Activated CD4-positive, alpha-beta T cell treated with anti-CD3 and anti-CD28 coated beads for 36 hours (primary cell): ENCODE data around the gene NUAK1. TPM values are rescaled to one million over a fixed set of nuclear protein-coding genes. Genes with fewer than 3 reads are reported as not detected.

Source experiments
- ATAC-seq: fragments of 200-7000 bp; cut with Tn5 transposase; one replicate; pipeline ENCODE4 v1.10.0; 2021; ENCODE audit warnings: mild to moderate bottlenecking, moderate library complexity
- CTCF ChIA-PET: fragments of 350-600 bp; sonication (Branson Sonifier 250); formaldehyde crosslinking; loops from one replicate; lab custom pipeline; 2021; ENCODE audit warnings: antibody characterized with exemption; lab: Charles Lee
- POLR2A ChIA-PET: fragments of 350-600 bp; sonication (Branson Sonifier 250); formaldehyde crosslinking; loops from one replicate; lab custom pipeline; 2021; ENCODE audit warnings: antibody characterized with exemption, inconsistent platforms; lab: Charles Lee
- DNase-seq: peaks from one replicate; pipeline ENCODE4 v3.0.0-alpha.2; 2020
- H3K27ac Mint-ChIP-seq: one replicate; pipeline ENCODE4 v1.8.0; 2021; ENCODE audit warnings: mixed read lengths
- H3K27me3 Mint-ChIP-seq: one replicate; pipeline ENCODE4 v1.8.0; 2021; ENCODE audit warnings: mixed read lengths
- H3K36me3 Mint-ChIP-seq: one replicate; pipeline ENCODE4 v1.8.0; 2021; ENCODE audit warnings: low read depth, mixed read lengths
- H3K4me1 Mint-ChIP-seq: one replicate; pipeline ENCODE4 v1.8.0; 2021; ENCODE audit warnings: mixed read lengths
- H3K4me3 Mint-ChIP-seq: one replicate; pipeline ENCODE4 v1.8.0; 2021; ENCODE audit warnings: mild to moderate bottlenecking, moderate library complexity, mixed read lengths
- H3K9me3 Mint-ChIP-seq: one replicate; pipeline ENCODE4 v1.8.0; 2021; ENCODE audit warnings: low read depth, mixed read lengths
- intact Hi-C, 2 experiments: fragments of 100-400 bp; cut with DNase I in 1 of 2; cut with micrococcal nuclease in 1 of 2; formaldehyde crosslinking; loops; one replicate each; pipeline versions ENCODE4 v1.14.2 to v1.15.1; 2022 to 2024; cut with DNase I, micrococcal nuclease
- total RNA-seq, 2 experiments: library from RNA; stranded (reverse); gene quantifications; one replicate each; pipeline ENCODE4 v1.2.3, GENCODE V29; 2021

The NUAK1 gene
- not detected for total RNA-seq

DNA sequence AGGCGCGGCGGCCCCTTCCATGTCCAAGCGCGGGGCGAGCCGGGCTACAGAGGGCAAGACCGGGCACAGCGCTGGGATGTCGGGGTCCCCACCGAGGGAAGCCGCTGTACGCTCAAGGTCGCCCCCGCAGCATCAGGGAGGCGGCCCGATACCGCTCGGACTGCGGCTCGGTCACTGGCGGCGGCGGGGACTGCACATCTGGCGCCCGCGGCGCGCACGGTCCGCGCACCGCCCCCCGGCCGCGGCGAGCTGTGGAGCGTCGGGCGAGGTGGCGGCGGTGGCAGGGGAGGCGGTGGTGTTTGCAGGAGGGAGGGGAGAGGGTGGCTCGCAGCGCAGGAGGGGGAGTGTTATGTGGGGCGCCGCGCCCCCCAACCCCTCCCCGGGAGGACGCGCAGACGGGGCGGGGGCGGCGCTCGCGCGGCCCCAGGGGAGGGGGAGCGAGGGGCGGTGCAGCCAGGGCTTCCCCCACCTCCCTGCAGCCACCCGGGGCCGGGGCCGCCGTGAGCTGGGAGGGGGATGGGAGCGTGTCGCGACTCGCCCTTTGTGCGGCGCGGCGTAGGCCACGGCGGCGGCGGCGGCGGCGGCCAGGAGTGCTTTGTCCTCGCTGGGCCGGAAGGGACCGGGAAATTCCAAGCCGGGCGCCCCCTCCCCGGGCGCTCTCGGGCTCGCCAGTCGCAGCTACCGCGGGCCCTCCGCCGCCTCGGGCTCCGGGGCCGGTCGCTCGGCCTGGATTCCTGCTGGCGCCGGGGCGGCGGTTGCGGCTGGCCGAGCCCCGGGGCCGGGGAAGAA lies at the start of gene NUAK1:
Gene NUAK1, minus strand, starts transcription at position 322 of the 789 bp plus-strand sequence. Its CDS starts 301 bp downstream, at position 21.
- peaks cover 59% of the 10 kb centered on the region for H3K27me3 Mint-ChIP-seq
- CTCF ChIA-PET: interaction anchor here (0.6 to 0.7 kb wide), 3 partner anchors 73 to 1757 kb away, joined by 3 to 4 read pairs (median 4); no protein-coding TSS in a partner anchor
- intact Hi-C loops: loop anchor here in 1 of 2 experiments (10.0 kb wide), 1 partner anchor 434 kb away; no protein-coding TSS in a partner anchor
- H3K4me1 Mint-ChIP-seq: peaks cover 7% of the 10 kb centered on the region
- no peaks in the 10 kb centered on the region for H3K9me3 Mint-ChIP-seq
- H3K4me3 Mint-ChIP-seq: peak within 1 kb of the TSS; percentile 43
- POLR2A ChIA-PET: no interaction called here
- DNase-seq (peak; percentile 37), ATAC-seq (peak; percentile 54)
- no peak within 1 kb of the TSS for H3K27ac Mint-ChIP-seq
- H3K36me3 Mint-ChIP-seq: no peaks in the 10 kb centered on the region

DNA sequence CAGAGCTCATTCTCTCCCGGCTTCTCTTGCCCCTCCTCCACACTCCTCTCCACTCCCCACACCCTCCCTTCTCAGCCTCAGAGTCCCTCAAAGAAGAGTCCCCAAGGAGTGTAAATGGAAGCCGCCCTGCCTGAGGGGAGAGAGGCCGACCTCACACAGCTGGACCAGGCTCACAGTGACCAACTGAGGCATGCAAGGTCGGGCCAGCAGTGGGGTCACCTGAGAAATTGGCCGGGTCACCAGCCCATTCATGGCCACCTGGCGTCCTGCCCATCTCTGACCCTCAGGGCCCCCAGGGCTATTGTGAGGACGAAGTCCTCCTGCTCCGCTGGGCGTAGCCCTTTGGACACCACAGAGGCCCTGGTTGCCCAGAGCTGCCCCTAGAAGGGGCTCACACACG lies 49.5 kb upstream of the NUAK1 start:
- ChIA-PET POLR2A (no interaction called here), CTCF (interaction anchor here (0.6 to 1.3 kb wide), 2 partner anchors 47 to 326 kb away, joined by 3 read pairs; no protein-coding TSS in a partner anchor)
- ATAC-seq (no peak), DNase-seq (no peak)
- peaks cover 14% of the 10 kb centered on the region for H3K27me3 Mint-ChIP-seq
- H3K4me1 Mint-ChIP-seq: no peaks in the 10 kb centered on the region
- no peak overlapping the region for H3K4me3 Mint-ChIP-seq
- H3K9me3 Mint-ChIP-seq: no peaks in the 10 kb centered on the region
- H3K36me3 Mint-ChIP-seq: no peaks in the 10 kb centered on the region
- no peak overlapping the region for H3K27ac Mint-ChIP-seq
- intact Hi-C loops: no loop called here

DNA sequence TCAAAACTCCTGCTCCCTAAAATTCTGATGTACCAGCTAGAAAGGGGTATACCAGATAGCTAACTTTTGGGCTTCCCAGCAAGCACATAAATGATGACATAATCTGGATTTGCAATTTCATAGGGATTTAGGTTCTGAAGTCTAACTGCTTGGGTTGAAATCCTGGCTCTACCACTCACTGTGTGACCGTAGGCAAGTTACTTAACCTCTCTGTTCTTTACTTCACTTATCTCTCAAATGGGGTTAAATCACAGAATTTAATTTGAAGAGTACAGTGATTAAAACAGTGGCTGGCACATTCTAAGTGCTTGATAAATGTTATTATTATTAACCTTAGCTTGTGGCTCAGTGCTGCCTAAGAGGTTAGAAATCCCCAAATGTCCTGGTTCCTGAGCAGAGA lies 49.1 kb upstream of the NUAK1 start:
- H3K4me3 Mint-ChIP-seq: no peak overlapping the region
- no peak overlapping the region for H3K27ac Mint-ChIP-seq
- ATAC-seq: no peak
- no peak for DNase-seq
- no peaks in the 10 kb centered on the region for H3K9me3 Mint-ChIP-seq
- H3K4me1 Mint-ChIP-seq: no peaks in the 10 kb centered on the region
- no peaks in the 10 kb centered on the region for H3K36me3 Mint-ChIP-seq
- H3K27me3 Mint-ChIP-seq: peaks cover 14% of the 10 kb centered on the region
- CTCF ChIA-PET: interaction anchor here (0.6 to 1.3 kb wide), 2 partner anchors 47 to 326 kb away, joined by 3 read pairs; no protein-coding TSS in a partner anchor
- intact Hi-C loops: no loop called here
- POLR2A ChIA-PET: no interaction called here

DNA sequence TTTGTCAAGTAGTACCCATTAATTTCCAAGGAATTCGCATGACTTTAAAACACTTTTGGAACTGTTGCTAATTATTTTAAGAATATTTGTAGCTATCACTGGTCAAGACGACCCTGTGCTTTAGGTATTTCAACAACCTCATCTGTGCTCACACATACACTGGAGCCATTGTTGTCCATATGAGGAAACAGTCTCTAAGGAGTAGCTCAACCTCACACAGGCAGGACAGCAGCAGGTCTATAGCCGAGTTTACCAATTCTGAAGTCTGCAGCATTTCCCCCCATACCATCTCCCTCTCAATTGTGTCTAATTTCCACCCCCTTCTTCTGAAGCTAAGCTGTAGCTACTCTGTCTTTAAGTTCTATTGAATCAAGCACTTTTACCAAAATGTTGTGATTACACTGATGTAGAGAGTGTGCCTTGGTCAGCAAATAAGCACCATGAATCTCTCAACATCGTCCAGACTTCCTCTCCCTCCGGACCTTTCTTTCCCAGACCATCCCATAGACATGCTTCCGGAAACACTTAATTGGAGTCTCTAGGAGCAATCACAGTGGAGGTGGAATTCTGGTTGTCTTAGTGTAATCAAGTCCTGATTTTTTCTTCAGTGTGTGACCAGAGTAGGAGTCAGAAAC lies 48.5 kb upstream of the NUAK1 start:
- Mint-ChIP-seq H3K27me3 (peaks cover 14% of the 10 kb centered on the region), H3K4me1 (no peaks in the 10 kb centered on the region), H3K9me3 (no peaks in the 10 kb centered on the region), H3K4me3 (no peak overlapping the region), H3K36me3 (no peaks in the 10 kb centered on the region), H3K27ac (no peak overlapping the region)
- ChIA-PET CTCF (interaction anchor here (1.3 to 1.4 kb wide), 2 partner anchors 46 to 51 kb away, joined by 3 to 5 read pairs; no protein-coding TSS in a partner anchor), POLR2A (no interaction called here)
- DNase-seq (no peak), ATAC-seq (no peak)
- intact Hi-C loops: no loop called here

DNA sequence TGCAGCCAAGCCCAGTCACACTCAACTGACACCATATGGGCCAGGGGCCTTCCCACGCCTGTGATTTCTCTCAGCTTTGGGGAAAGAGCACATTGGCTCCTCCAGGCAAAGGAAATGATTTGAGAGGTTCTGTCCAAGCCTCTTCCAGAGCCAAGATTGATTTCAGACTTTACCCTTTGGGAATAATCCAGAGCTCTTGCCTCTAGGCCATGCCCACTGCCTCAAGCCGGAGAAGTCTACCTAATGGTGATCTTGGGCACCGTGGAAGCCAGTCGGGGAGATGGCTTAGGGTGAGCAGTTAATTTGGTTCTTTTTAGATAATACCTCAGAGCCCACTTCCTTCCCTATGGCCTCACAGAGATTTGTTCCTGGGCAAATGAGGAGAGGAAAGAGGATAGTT lies 45.0 kb upstream of the NUAK1 start:
- peaks cover 12% of the 10 kb centered on the region for H3K27me3 Mint-ChIP-seq
- H3K4me3 Mint-ChIP-seq: no peak overlapping the region
- no peak for ATAC-seq
- H3K9me3 Mint-ChIP-seq: no peaks in the 10 kb centered on the region
- H3K36me3 Mint-ChIP-seq: no peaks in the 10 kb centered on the region
- no peak overlapping the region for H3K27ac Mint-ChIP-seq
- DNase-seq: no peak
- H3K4me1 Mint-ChIP-seq: no peaks in the 10 kb centered on the region
- POLR2A ChIA-PET: no interaction called here
- CTCF ChIA-PET: no interaction called here
- intact Hi-C loops: no loop called here

DNA sequence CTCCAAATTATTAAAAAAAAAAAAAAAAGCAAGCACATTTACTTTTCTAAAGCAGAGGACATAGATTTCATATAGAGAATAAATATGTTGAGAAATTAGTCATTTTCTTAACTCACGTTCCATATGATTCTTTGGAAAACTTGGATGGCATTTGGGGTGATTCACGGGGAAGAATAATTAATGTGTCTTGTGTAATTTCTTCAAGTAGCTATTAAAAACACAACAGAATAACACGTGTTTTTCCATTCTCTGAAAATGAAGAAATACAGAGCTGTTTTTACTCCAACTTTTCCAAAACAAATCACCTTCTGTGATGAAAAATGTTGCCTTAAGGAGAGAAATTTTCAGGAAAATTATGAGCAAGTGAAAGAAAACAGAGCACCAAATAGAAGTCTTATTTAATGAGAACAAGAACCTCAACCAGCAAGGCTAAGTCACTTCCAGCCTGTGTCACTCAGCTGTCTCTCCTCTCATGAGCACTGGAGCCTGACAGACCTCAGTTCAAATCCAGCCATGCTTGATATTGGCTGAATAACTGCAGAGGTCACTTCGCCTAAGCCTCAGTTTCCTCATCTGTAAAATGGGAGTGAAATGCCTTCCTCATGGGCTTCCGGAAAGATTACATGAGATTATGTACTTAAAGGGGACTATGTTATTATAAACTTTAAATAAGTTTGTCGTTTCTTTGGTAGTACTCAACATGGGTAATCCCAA lies 42.8 kb upstream of the NUAK1 start:
- intact Hi-C loops: no loop called here
- no peak for DNase-seq
- H3K4me3 Mint-ChIP-seq: no peak overlapping the region
- no peaks in the 10 kb centered on the region for H3K9me3 Mint-ChIP-seq
- no peak overlapping the region for H3K27ac Mint-ChIP-seq
- ATAC-seq: no peak
- no peaks in the 10 kb centered on the region for H3K4me1 Mint-ChIP-seq
- no peaks in the 10 kb centered on the region for H3K36me3 Mint-ChIP-seq
- ChIA-PET CTCF (no interaction called here), POLR2A (no interaction called here)
- peaks cover 9% of the 10 kb centered on the region for H3K27me3 Mint-ChIP-seq

DNA sequence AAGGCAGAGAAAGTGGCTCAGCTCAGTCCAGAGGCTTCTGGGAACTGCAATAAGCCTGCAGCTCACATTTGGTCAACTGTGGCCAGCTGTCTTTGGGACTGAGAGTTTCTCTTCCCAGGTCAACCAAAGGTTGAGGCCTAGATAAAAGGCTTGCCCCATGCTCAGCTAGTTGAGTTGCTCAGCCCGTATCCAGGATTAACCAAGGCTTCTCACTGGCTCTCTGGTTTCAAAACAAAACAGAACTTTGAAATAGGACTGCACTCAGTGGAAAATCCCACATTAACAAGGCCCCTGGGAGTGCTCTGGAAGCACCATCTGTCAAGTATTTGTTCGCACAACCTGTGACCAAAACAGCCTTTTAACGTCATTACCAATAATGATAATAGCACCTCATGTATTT lies 40.3 kb upstream of the NUAK1 start:
- peaks cover 5% of the 10 kb centered on the region for H3K27me3 Mint-ChIP-seq
- DNase-seq (no peak), ATAC-seq (no peak)
- no peaks in the 10 kb centered on the region for H3K9me3 Mint-ChIP-seq
- H3K36me3 Mint-ChIP-seq: no peaks in the 10 kb centered on the region
- no peak overlapping the region for H3K4me3 Mint-ChIP-seq
- H3K27ac Mint-ChIP-seq: no peak overlapping the region
- ChIA-PET CTCF (interaction anchor here (1.6 kb wide), 1 partner anchor 45 kb away, joined by 3 read pairs; no protein-coding TSS in a partner anchor), POLR2A (no interaction called here)
- no peaks in the 10 kb centered on the region for H3K4me1 Mint-ChIP-seq
- intact Hi-C loops: no loop called here

DNA sequence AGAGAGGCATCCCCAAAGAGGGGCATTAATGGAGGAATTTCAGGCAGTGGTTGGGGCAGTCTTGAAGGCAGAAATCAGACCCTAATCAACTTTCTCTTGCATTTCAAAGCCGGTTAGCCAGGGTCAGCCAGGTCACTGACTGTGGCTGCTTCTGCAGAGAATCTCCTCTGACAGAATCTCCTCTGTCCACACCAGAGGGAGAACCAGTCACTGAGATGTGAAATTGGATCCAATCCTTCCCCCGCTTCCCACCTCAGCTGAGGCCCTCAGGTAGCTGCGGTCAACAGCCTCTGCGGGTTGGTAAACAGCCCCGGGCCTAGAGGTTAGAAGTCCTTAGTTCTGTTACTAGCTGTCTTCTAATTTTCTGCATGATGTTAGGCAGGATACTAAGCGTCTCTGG lies 39.8 kb upstream of the NUAK1 start:
- Mint-ChIP-seq H3K4me1 (no peaks in the 10 kb centered on the region), H3K36me3 (no peaks in the 10 kb centered on the region), H3K9me3 (no peaks in the 10 kb centered on the region), H3K27ac (no peak overlapping the region), H3K27me3 (peaks cover 5% of the 10 kb centered on the region), H3K4me3 (no peak overlapping the region)
- ChIA-PET POLR2A (no interaction called here), CTCF (interaction anchor here (1.6 kb wide), 1 partner anchor 45 kb away, joined by 3 read pairs; no protein-coding TSS in a partner anchor)
- no peak for ATAC-seq
- intact Hi-C loops: no loop called here
- no peak for DNase-seq

DNA sequence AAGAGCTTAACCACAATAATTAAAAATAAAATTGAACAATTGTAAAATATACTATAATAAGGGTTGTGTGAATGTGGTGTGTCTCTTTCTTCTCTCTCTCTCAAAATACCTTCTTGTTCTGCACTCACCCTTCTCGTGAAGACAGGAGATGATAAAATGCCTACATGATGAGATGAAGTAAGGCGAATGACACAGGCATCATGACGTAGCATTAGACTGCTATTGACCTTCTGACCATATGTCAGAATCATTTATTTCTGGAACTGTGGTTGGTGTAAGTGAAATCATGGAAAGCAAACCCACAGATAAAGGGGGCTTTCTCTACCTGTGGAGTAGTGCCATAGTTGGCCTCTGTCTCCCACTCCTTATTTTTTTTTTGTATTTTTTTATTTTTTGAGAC lies 37.8 kb upstream of the NUAK1 start:
- DNase-seq (no peak), ATAC-seq (no peak)
- intact Hi-C loops: no loop called here
- Mint-ChIP-seq H3K27ac (no peak overlapping the region), H3K27me3 (peaks cover 7% of the 10 kb centered on the region), H3K9me3 (no peaks in the 10 kb centered on the region), H3K4me3 (no peak overlapping the region), H3K36me3 (no peaks in the 10 kb centered on the region), H3K4me1 (peaks cover 1% of the 10 kb centered on the region)
- ChIA-PET POLR2A (no interaction called here), CTCF (no interaction called here)

DNA sequence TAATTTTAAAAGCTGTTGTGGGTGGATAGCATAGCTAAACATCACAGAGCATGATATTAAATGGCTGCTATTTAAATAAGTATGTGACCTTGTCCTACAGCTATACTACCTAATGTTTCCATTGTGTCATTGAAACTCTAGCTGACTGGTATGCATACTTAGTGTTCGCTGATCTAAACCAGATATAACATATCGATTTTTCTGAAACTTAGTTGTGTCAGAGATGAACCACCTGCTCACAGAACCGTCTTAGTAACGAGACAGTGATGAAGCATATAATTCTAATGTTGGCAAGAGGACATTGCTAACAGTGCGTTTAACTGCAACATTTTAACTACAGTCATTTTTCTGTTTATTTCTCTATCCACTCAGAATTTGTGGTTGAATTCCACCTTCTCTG lies 36.1 kb upstream of the NUAK1 start:
- Mint-ChIP-seq H3K4me3 (no peak overlapping the region), H3K9me3 (no peaks in the 10 kb centered on the region), H3K27me3 (peaks cover 8% of the 10 kb centered on the region), H3K27ac (no peak overlapping the region), H3K4me1 (peaks cover 7% of the 10 kb centered on the region), H3K36me3 (no peaks in the 10 kb centered on the region)
- intact Hi-C loops: no loop called here
- no peak for ATAC-seq
- DNase-seq: no peak
- ChIA-PET POLR2A (no interaction called here), CTCF (no interaction called here)

DNA sequence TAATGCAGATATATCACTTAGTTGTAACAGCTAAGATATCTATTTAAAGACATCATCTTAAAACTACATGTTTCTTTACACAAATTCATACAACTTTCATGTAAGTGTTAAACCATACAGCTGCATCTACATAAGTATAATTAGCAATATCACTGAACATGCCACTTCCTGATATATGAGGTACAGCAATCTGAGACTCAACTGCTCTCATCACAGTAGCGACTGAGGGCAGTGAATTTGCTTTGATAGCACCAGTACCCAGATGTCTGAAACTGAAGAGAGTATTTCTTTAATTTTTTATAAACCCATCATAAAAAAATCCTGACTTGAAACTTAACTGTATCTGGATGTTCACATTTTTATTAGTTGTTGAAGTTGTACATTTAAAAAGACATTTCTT lies 34.7 kb upstream of the NUAK1 start:
- ChIA-PET CTCF (no interaction called here), POLR2A (no interaction called here)
- no peak for DNase-seq
- Mint-ChIP-seq H3K4me1 (peaks cover 7% of the 10 kb centered on the region), H3K27me3 (peaks cover 11% of the 10 kb centered on the region), H3K9me3 (peaks cover 2% of the 10 kb centered on the region), H3K4me3 (no peak overlapping the region), H3K36me3 (no peaks in the 10 kb centered on the region), H3K27ac (no peak overlapping the region)
- intact Hi-C loops: no loop called here
- no peak for ATAC-seq
